PC-3 (cell line): ENCODE measurements around the gene MXRA7. TPM values are rescaled to one million over a fixed set of nuclear protein-coding genes. Genes with fewer than 3 reads are reported as not detected.

ENCODE experiments used
- ATAC-seq: fragments of 200-7000 bp; cut with Tn5 transposase; 2 replicates; pipeline ENCODE4 v1.9.1; 2020; ENCODE audit warnings: mild to moderate bottlenecking, moderate library complexity
- BruUV-seq: library from RNA; stranded (reverse); fragments of 400-500 nt; replicated peaks from 2 replicates; lab custom pipeline; 2021; lab: Mats Ljungman, UMichigan
- CTCF ChIA-PET: fragments of 300-600 bp; sonication (Branson Sonifier 250); formaldehyde crosslinking; loops from one replicate; lab custom pipeline; 2022; ENCODE audit warnings: antibody characterized with exemption; lab: Charles Lee
- POLR2A ChIA-PET: fragments of 300-600 bp; sonication (Branson Sonifier 250); formaldehyde crosslinking; loops from one replicate; lab custom pipeline; 2022; ENCODE audit warnings: antibody characterized with exemption; ENCODE audit not compliant: unreplicated experiment; lab: Charles Lee
- DNase-seq: peaks from one replicate; pipeline ENCODE4 v3.0.0-alpha.2; 2015
- H2AFZ ChIP-seq: fragments of 300-600 bp; sonication (generic); 2 replicates; pipeline ENCODE4 v1.6.0; 2016; ENCODE audit warnings: antibody characterized with exemption, low read length
- H3F3A ChIP-seq: fragments of 300-600 bp; sonication (generic); one replicate; pipeline ENCODE4 v1.6.0; 2017; ENCODE audit warnings: antibody characterized with exemption, low read length, control low read depth, mild to moderate bottlenecking; ENCODE audit not compliant: unreplicated experiment
- H3K27ac ChIP-seq: fragments of 300-600 bp; sonication (generic); 2 replicates; pipeline ENCODE4 v1.5.1; 2016; ENCODE audit warnings: mild to moderate bottlenecking, low read length
- H3K27me3 ChIP-seq: fragments of 300-600 bp; sonication (generic); 2 replicates; pipeline ENCODE4 v1.6.1; 2016; ENCODE audit warnings: low read length, mixed read lengths
- H3K36me3 ChIP-seq: fragments of 300-600 bp; sonication (generic); 2 replicates; pipeline ENCODE4 v1.6.1; 2016; ENCODE audit warnings: low read depth, mixed run types, low read length, mixed read lengths
- H3K4me1 ChIP-seq: fragments of 300-600 bp; sonication (generic); 2 replicates; pipeline ENCODE4 v1.5.1; 2016; ENCODE audit warnings: low read length; ENCODE audit not compliant: insufficient read depth
- H3K4me2 ChIP-seq: fragments of 300-600 bp; sonication (generic); 2 replicates; pipeline ENCODE4 v1.6.0; 2016; ENCODE audit warnings: low read length
- H3K4me3 ChIP-seq: fragments of 300-600 bp; sonication (generic); 2 replicates; pipeline ENCODE4 v1.5.1; 2016; ENCODE audit warnings: mild to moderate bottlenecking, low read length, mixed read lengths
- H3K79me2 ChIP-seq: fragments of 300-600 bp; sonication (generic); 2 replicates; pipeline ENCODE4 v1.6.1; 2017; ENCODE audit warnings: low read length, mixed read lengths
- H3K9ac ChIP-seq: fragments of 300-600 bp; sonication (generic); 2 replicates; pipeline ENCODE4 v1.6.0; 2016; ENCODE audit warnings: mild to moderate bottlenecking, low read length
- H3K9me2 ChIP-seq: fragments of 300-600 bp; sonication (generic); replicated peaks from 2 replicates; pipeline ENCODE4 v1.6.1; 2016; ENCODE audit warnings: mixed run types, low read length, mixed read lengths
- H3K9me3 ChIP-seq: fragments of 300-600 bp; sonication (generic); 2 replicates; pipeline ENCODE4 v1.6.1; 2016; ENCODE audit warnings: low read length, mixed read lengths
- H4K20me1 ChIP-seq: fragments of 300-600 bp; sonication (generic); 2 replicates; pipeline ENCODE4 v1.6.1; 2016; ENCODE audit warnings: low read length, mixed read lengths
- EZH2 ChIP-seq: fragments of 300-600 bp; sonication (generic); IDR thresholded peaks from one replicate; pipeline ENCODE4 v1.6.1; 2017; ENCODE audit warnings: antibody characterized with exemption, mild to moderate bottlenecking, low read length; ENCODE audit not compliant: unreplicated experiment
- EZH2phosphoT487 ChIP-seq: fragments of 300-600 bp; sonication (generic); IDR thresholded peaks from 2 replicates; pipeline ENCODE4 v1.6.1; 2018; ENCODE audit warnings: mild to moderate bottlenecking, antibody characterized with exemption, low read length, borderline replicate concordance
- intact Hi-C: fragments of 100-400 bp; cut with micrococcal nuclease; formaldehyde crosslinking; loops from 2 replicates; pipeline ENCODE4 v1.9.0; 2023
- total RNA-seq: library from RNA; depleted of rRNA; stranded (reverse); fragments of >200 nt; gene quantifications from 2 replicates; pipeline ENCODE4 v1.2.3, GENCODE V29; 2014
- TF ChIP-seq, protein P1 (sequence below): fragments of 300-600 bp; sonication (generic); conservative IDR thresholded peaks from 2 replicates; pipeline ENCODE4 v1.5.1; 2017; ENCODE audit warnings: antibody characterized with exemption, low read depth, mild to moderate bottlenecking, low read length

The MXRA7 gene
- total RNA-seq, 1 experiment from 2014 or later = 98.3 TPM

DNA sequence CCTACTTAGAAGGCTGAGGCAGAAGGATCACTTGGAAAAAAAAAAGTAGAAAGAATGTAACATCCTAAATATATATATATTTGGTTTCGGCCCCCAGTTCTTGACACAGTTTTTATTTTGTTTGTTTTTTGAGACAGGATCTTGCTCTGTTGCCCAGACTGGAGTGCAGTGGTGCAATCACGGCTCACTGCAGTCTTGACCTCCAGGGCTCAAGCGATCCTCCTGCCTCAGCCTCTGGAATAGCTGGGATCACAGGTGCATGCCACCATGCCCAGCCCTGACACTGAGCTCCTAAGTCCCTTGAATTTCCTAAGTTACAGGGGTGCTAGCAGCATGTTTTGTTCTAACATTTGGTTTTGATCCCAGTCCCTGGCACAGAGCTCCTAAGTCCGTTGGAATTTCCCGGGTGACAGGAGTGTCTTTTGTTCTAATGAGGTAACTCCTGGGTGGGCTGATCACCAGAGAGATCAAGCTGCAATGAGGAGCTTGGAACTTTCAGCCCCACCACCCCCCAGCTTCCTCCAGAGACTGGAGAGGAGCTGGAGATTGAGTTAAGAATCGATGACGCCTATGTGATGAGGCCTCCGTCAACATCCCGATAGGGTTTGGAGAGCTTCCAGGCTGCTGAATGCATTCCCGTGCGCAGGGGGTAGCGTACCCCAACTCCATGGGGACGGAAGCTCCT, 20.0 kb downstream of the MXRA7 start:
- ChIA-PET CTCF (interaction anchor here (1.8 kb wide), 1 partner anchor 9 kb away, joined by 6 read pairs; no protein-coding TSS in a partner anchor), POLR2A (interaction anchor here (0.5 kb wide), 1 partner anchor 112 kb away, joined by 3 read pairs; no protein-coding TSS in a partner anchor)
- H3K79me2 ChIP-seq = no peaks in the 10 kb centered on the region
- BruUV-seq = no TSS peak
- DNase-seq (no peak), ATAC-seq (no peak)
- no peaks in the 10 kb centered on the region for H3K27me3 ChIP-seq
- no peak overlapping the region for H3K4me2 ChIP-seq
- H3K9me2 ChIP-seq = no peaks in the 10 kb centered on the region
- no peak overlapping the region for H3K9ac ChIP-seq
- H3K4me1 ChIP-seq = peaks cover 17% of the 10 kb centered on the region
- H3K27ac ChIP-seq = no peak overlapping the region
- H2AFZ ChIP-seq = no peak overlapping the region
- H4K20me1 ChIP-seq = no peaks in the 10 kb centered on the region
- no peaks in the 10 kb centered on the region for H3K9me3 ChIP-seq
- intact Hi-C loops = no loop called here
- H3F3A ChIP-seq = no peaks in the 10 kb centered on the region
- no peak for TF ChIP-seq EZH2phosphoT487
- TF ChIP-seq, protein P1, sequence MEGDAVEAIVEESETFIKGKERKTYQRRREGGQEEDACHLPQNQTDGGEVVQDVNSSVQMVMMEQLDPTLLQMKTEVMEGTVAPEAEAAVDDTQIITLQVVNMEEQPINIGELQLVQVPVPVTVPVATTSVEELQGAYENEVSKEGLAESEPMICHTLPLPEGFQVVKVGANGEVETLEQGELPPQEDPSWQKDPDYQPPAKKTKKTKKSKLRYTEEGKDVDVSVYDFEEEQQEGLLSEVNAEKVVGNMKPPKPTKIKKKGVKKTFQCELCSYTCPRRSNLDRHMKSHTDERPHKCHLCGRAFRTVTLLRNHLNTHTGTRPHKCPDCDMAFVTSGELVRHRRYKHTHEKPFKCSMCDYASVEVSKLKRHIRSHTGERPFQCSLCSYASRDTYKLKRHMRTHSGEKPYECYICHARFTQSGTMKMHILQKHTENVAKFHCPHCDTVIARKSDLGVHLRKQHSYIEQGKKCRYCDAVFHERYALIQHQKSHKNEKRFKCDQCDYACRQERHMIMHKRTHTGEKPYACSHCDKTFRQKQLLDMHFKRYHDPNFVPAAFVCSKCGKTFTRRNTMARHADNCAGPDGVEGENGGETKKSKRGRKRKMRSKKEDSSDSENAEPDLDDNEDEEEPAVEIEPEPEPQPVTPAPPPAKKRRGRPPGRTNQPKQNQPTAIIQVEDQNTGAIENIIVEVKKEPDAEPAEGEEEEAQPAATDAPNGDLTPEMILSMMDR = no peak
- TF ChIP-seq EZH2 = no peak
- H3K4me3 ChIP-seq = no peak overlapping the region
- no peaks in the 10 kb centered on the region for H3K36me3 ChIP-seq

DNA sequence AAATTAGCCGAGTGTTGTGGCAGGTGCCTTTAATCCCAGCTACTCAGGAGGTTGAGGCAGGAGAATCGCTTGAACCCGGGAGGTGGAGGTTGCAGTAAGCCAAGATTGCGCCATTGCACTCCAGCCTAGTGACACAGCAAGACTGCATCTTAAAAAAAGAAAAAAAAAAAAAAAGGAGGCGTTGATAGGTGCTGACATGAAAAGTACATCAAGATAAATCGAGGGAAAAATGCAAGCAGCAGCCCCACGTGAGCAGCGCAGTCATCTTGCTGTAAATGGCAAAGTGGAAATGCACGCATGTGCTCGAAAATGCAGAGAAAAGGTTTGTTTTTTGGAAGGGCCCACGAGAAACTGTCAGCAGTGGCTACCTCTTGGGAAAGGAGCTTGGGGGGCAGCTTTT, 20.9 kb downstream of the MXRA7 start:
- Histone ChIP-seq H3K27me3 (no peaks in the 10 kb centered on the region), H3K79me2 (no peaks in the 10 kb centered on the region), H2AFZ (no peak overlapping the region), H3K27ac (no peak overlapping the region), H3K4me2 (no peak overlapping the region), H3K9me3 (no peaks in the 10 kb centered on the region), H4K20me1 (no peaks in the 10 kb centered on the region), H3F3A (no peaks in the 10 kb centered on the region), H3K9ac (no peak overlapping the region), H3K4me3 (no peak overlapping the region), H3K4me1 (peaks cover 17% of the 10 kb centered on the region), H3K36me3 (no peaks in the 10 kb centered on the region), H3K9me2 (no peaks in the 10 kb centered on the region)
- BruUV-seq = no TSS peak
- ATAC-seq = no peak
- POLR2A ChIA-PET = no interaction called here
- intact Hi-C loops = no loop called here
- TF ChIP-seq, protein P1 = no peak
- TF ChIP-seq EZH2 (no peak), EZH2phosphoT487 (no peak)
- DNase-seq = no peak
- CTCF ChIA-PET = no interaction called here

DNA sequence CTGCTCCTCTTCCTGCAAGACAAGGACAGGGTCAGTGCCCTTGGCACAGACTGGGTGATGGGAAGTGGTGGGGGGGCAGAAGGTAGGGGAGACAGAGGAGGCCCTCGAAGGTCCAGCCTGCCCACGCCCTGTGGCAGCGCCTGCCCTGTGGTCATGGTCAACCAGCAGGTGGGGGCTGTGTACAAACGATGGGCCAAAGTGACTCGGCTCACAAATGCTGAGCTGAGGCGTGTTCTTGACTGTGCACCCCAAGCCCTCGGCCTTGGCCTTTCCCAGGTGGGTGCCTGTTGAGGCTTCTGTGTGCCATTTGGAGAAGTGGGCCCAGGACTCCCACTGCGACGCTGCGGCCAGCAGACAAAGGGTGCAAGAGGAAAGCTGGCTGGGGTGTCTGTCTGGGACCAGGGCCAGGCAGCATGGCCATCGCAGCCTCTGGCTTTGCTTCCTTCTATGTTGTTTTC, 22.6 kb downstream of the MXRA7 start:
- Histone ChIP-seq H3K4me3 (peak overlapping the region; percentile 23; the same call in 1 of the 2 replicates), H3K36me3 (no peaks in the 10 kb centered on the region), H4K20me1 (no peaks in the 10 kb centered on the region), H3K4me1 (peaks cover 17% of the 10 kb centered on the region), H3K27ac (peak overlapping the region; percentile 80), H3K79me2 (no peaks in the 10 kb centered on the region), H2AFZ (peak overlapping the region; percentile 34), H3K9me2 (no peaks in the 10 kb centered on the region), H3K9me3 (no peaks in the 10 kb centered on the region), H3K4me2 (peak overlapping the region; percentile 58), H3F3A (no peaks in the 10 kb centered on the region), H3K9ac (peak overlapping the region; percentile 20; the same call in 1 of the 2 replicates), H3K27me3 (no peaks in the 10 kb centered on the region)
- intact Hi-C loops = loop anchor here (1.0 kb wide), 1 partner anchor 27 kb away; no protein-coding TSS in a partner anchor
- ATAC-seq = peak; percentile 71
- peak; percentile 58 for DNase-seq
- no peak for TF ChIP-seq EZH2
- TF ChIP-seq, protein P1 = 0 out of 2 replicates have a peak, but pooled peaks have one; percentile 20
- TSS peak; percentile 44 for BruUV-seq
- CTCF ChIA-PET = interaction anchor here (0.9 to 1.1 kb wide), 3 partner anchors 29 to 165 kb away, joined by 3 to 5 read pairs (median 3); no protein-coding TSS in a partner anchor
- POLR2A ChIA-PET = interaction anchor here (0.6 to 0.8 kb wide), 3 partner anchors 17 to 817 kb away, joined by 3 to 5 read pairs (median 4); no protein-coding TSS in a partner anchor
